Kidney (tissue), 14 donors: ENCODE data around the gene CIAO1. TPM values are rescaled to one million over a fixed set of nuclear protein-coding genes. Genes with fewer than 3 reads are reported as not detected.

Experiments used
- DNase-seq, 5 donors: peaks; one replicate each; pipeline ENCODE4 v3.0.0-alpha.2; 2013 to 2020
- FAIRE-seq: peaks from 2 replicates; lab custom pipeline; 2012; peaks lifted over from hg19 to GRCh38; lab: Jason Lieb, UNC
- H3K27ac ChIP-seq, 2 donors: one replicate each; pipeline ENCODE4 v1.7.0; 2013; ENCODE audit warnings: low read depth in 2 of 2, low read length in 2 of 2, inconsistent platforms in 1 of 2
- H3K27me3 ChIP-seq: one replicate; pipeline ENCODE4 v1.7.1; 2013; ENCODE audit warnings: low read length, inconsistent platforms; ENCODE audit not compliant: control insufficient read depth, insufficient read depth
- H3K36me3 ChIP-seq, 3 donors: one replicate each; pipeline versions ENCODE4 v1.7.0 to v1.7.1; 2013; ENCODE audit warnings: low read length in 3 of 3, control low read depth in 1 of 3, inconsistent platforms in 1 of 3; ENCODE audit not compliant: insufficient read depth in 3 of 3, control insufficient read depth in 2 of 3
- H3K4me1 ChIP-seq, 3 donors: one replicate each; pipeline versions ENCODE4 v1.7.0 to v1.7.1; 2013; ENCODE audit warnings: low read length in 3 of 3, inconsistent platforms in 1 of 3, low read depth in 1 of 3; ENCODE audit not compliant: control insufficient read depth in 2 of 3, insufficient read depth in 2 of 3
- H3K4me3 ChIP-seq, 3 donors: one replicate each; pipeline versions ENCODE4 v1.7.0 to v1.8.1; 2013; ENCODE audit warnings: low read length in 3 of 3, control low read depth in 1 of 3, inconsistent platforms in 1 of 3
- H3K9ac ChIP-seq, 3 donors: one replicate each; pipeline versions ENCODE4 v1.7.0 to v1.7.1; 2013; ENCODE audit warnings: low read length in 3 of 3, control low read depth in 1 of 3, inconsistent platforms in 1 of 3
- H3K9me3 ChIP-seq, 3 donors: one replicate each; pipeline versions ENCODE4 v1.7.0 to v1.7.1; 2013; ENCODE audit warnings: low read length in 3 of 3, control low read depth in 1 of 3, inconsistent platforms in 1 of 3; ENCODE audit not compliant: control insufficient read depth in 2 of 3, insufficient read depth in 1 of 3
- CTCF ChIP-seq: IDR thresholded peaks from 3 replicates; pipeline ENCODE4 v1.5.1; 2012; ENCODE audit warnings: mild to moderate bottlenecking, moderate library complexity, borderline replicate concordance; ENCODE audit not compliant: insufficient read depth; ENCODE audit errors: extremely low read depth
- intact Hi-C: fragments of 100-400 bp; cut with DNase I; formaldehyde crosslinking; loops from one replicate; pipeline ENCODE4 v1.11.1; 2022
- polyA plus RNA-seq: library from polyadenylated mRNA; stranded (reverse); fragments of 350-450 nt; fragmentation: Illumina TruSeq; extraction: RNeasy Lipid Tissue Mini Kit (QIAGEN cat#74804); gene quantifications from one replicate; pipeline ENCODE4 v1.2.3, GENCODE V29; 2014; ENCODE audit warnings: low read depth, low replicate concordance; ENCODE audit not compliant: insufficient read depth
- total RNA-seq: library from RNA; stranded (reverse); fragmentation: NEBNext Ultra II Directional; extraction: Animal tissue kit (Norgen Biotek cat#: 25700); gene quantifications from one replicate; pipeline ENCODE4 v1.2.1, GENCODE V29; 2021
- donor health status: control.
- donor health status: control.
- donor health status: control.
- donor health status: control.
- donor health status: control.
- donor health status: DM: yes; HTN: yes; CAD: no.
- donor health status: Normal renal cell carcinoma (clear cell type).

The CIAO1 gene
- total and polyA plus RNA-seq, 2 donors from 2014 or later, result 48.2 to 63.0 TPM

- no peak overlapping the region for H3K27ac ChIP-seq
- intact Hi-C loops, result no loop called here
- DNase-seq (no peak), FAIRE-seq (no peak)
- no peak overlapping the region for H3K9ac ChIP-seq
- no peaks in the 10 kb centered on the region for H3K9me3 ChIP-seq
- no peaks in the 10 kb centered on the region for H3K27me3 ChIP-seq
- TF ChIP-seq CTCF, result no peak
- H3K4me1 ChIP-seq, result peaks cover 0 to 11% (median 9%) of the 10 kb centered on the region in 3 donors
- no peak overlapping the region for H3K4me3 ChIP-seq
- H3K36me3 ChIP-seq, result peaks cover 21 to 60% (median 50%) of the 10 kb centered on the region in 3 donors
Measured at GRCh38 chr2:96273763-96274162, 7.7 kb downstream of the CIAO1 start.

- TF ChIP-seq CTCF, result no peak
- FAIRE-seq (no peak), DNase-seq (no peak)
- Histone ChIP-seq H3K4me3 (no peak overlapping the region), H3K27ac (no peak overlapping the region), H3K9ac (no peak overlapping the region), H3K9me3 (no peaks in the 10 kb centered on the region), H3K27me3 (no peaks in the 10 kb centered on the region), H3K36me3 (peaks cover 19 to 61% (median 48%) of the 10 kb centered on the region in 3 donors), H3K4me1 (peaks cover 0 to 11% (median 9%) of the 10 kb centered on the region in 3 donors)
- intact Hi-C loops, result no loop called here
Measured at GRCh38 chr2:96274355-96275056, 8.5 kb downstream of the CIAO1 start.

GRCh38 chr2:96276787-96277499 is 10.9 kb downstream of the CIAO1 start:
- Histone ChIP-seq H3K36me3 (peaks cover 22 to 58% (median 48%) of the 10 kb centered on the region in 3 donors), H3K9ac (no peak overlapping the region), H3K9me3 (no peaks in the 10 kb centered on the region), H3K4me1 (peaks cover 0 to 11% (median 9%) of the 10 kb centered on the region in 3 donors), H3K4me3 (no peak overlapping the region), H3K27ac (no peak overlapping the region), H3K27me3 (no peaks in the 10 kb centered on the region)
- intact Hi-C loops, result no loop called here
- no peak for TF ChIP-seq CTCF
- DNase-seq (no peak), FAIRE-seq (no peak)
